MM.1S (cell line): ENCODE measurements around the gene LRRC4B.
"Not testable (repeated sequence)": the region's sequence is repeated elsewhere in the genome, so short reads cannot be mapped to it uniquely, and the experiment has no call there.

Experiments used
- DNase-seq: peaks from one replicate; pipeline ENCODE4 v3.0.0-alpha.2; 2015
- H2AFZ ChIP-seq: fragments of 300-600 bp; sonication (generic); 2 replicates; pipeline ENCODE4 v1.6.0; 2016; ENCODE audit warnings: antibody characterized with exemption, low read length
- H3F3A ChIP-seq: fragments of 300-600 bp; sonication (generic); 2 replicates; pipeline ENCODE4 v1.6.1; 2016; ENCODE audit warnings: mild to moderate bottlenecking, antibody characterized with exemption, low read length, moderate library complexity, mixed read lengths; ENCODE audit not compliant: insufficient read depth
- H3K27ac ChIP-seq: fragments of 300-600 bp; sonication (generic); 2 replicates; pipeline ENCODE4 v1.5.1; 2016; ENCODE audit warnings: mild to moderate bottlenecking, low read length
- H3K27me3 ChIP-seq: fragments of 300-600 bp; sonication (generic); replicated peaks from 2 replicates; pipeline ENCODE4 v1.6.0; 2016; ENCODE audit warnings: low read length; ENCODE audit not compliant: insufficient read depth
- H3K36me3 ChIP-seq: fragments of 300-600 bp; sonication (generic); replicated peaks from 2 replicates; pipeline ENCODE4 v1.6.1; 2016; ENCODE audit warnings: mild to moderate bottlenecking, low read length, mixed read lengths; ENCODE audit not compliant: insufficient read depth
- H3K4me1 ChIP-seq: fragments of 300-600 bp; sonication (generic); 2 replicates; pipeline ENCODE4 v1.6.1; 2016; ENCODE audit warnings: low read length, mixed read lengths
- H3K4me2 ChIP-seq: fragments of 300-600 bp; sonication (generic); 2 replicates; pipeline ENCODE4 v1.6.0; 2016; ENCODE audit warnings: low read depth, low read length
- H3K4me3 ChIP-seq: fragments of 300-600 bp; sonication (generic); 2 replicates; pipeline ENCODE4 v1.5.1; 2016; ENCODE audit warnings: low read length, mixed read lengths
- H3K79me2 ChIP-seq: fragments of 300-600 bp; sonication (generic); 2 replicates; pipeline ENCODE4 v1.6.1; 2016; ENCODE audit warnings: mixed run types, low read length, mixed read lengths
- H3K9ac ChIP-seq: fragments of 300-600 bp; sonication (generic); 2 replicates; pipeline ENCODE4 v1.6.1; 2016; ENCODE audit warnings: low read length, mixed read lengths
- H3K9me2 ChIP-seq: fragments of 300-600 bp; sonication (generic); replicated peaks from 2 replicates; pipeline ENCODE4 v1.6.1; 2016; ENCODE audit warnings: mild to moderate bottlenecking, low read length, mixed read lengths; ENCODE audit not compliant: insufficient read depth
- H3K9me3 ChIP-seq: fragments of 300-600 bp; sonication (generic); replicated peaks from 2 replicates; pipeline ENCODE4 v1.6.1; 2016; ENCODE audit warnings: mild to moderate bottlenecking, low read length, mixed read lengths; ENCODE audit not compliant: insufficient read depth
- H4K20me1 ChIP-seq: fragments of 300-600 bp; sonication (generic); 2 replicates; pipeline ENCODE4 v1.6.1; 2016; ENCODE audit warnings: mild to moderate bottlenecking, low read length, moderate library complexity, mixed read lengths; ENCODE audit not compliant: insufficient read depth
- CTCF ChIP-seq: fragments of 300-600 bp; sonication (generic); IDR thresholded peaks from 2 replicates; pipeline ENCODE4 v1.5.1; 2016; ENCODE audit warnings: antibody characterized with exemption, low read length, mixed read lengths
- EZH2 ChIP-seq: fragments of 300-600 bp; sonication (generic); optimal IDR thresholded peaks from 2 replicates; pipeline ENCODE3; 2017; ENCODE audit warnings: low read depth, mild to moderate bottlenecking, antibody characterized with exemption, low read length, mixed read lengths
- EZH2phosphoT487 ChIP-seq: fragments of 300-600 bp; sonication (generic); IDR thresholded peaks from 2 replicates; pipeline ENCODE4 v1.6.1; 2018; ENCODE audit warnings: antibody characterized with exemption, low read length

Gene LRRC4B, protein sequence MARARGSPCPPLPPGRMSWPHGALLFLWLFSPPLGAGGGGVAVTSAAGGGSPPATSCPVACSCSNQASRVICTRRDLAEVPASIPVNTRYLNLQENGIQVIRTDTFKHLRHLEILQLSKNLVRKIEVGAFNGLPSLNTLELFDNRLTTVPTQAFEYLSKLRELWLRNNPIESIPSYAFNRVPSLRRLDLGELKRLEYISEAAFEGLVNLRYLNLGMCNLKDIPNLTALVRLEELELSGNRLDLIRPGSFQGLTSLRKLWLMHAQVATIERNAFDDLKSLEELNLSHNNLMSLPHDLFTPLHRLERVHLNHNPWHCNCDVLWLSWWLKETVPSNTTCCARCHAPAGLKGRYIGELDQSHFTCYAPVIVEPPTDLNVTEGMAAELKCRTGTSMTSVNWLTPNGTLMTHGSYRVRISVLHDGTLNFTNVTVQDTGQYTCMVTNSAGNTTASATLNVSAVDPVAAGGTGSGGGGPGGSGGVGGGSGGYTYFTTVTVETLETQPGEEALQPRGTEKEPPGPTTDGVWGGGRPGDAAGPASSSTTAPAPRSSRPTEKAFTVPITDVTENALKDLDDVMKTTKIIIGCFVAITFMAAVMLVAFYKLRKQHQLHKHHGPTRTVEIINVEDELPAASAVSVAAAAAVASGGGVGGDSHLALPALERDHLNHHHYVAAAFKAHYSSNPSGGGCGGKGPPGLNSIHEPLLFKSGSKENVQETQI

DNA sequence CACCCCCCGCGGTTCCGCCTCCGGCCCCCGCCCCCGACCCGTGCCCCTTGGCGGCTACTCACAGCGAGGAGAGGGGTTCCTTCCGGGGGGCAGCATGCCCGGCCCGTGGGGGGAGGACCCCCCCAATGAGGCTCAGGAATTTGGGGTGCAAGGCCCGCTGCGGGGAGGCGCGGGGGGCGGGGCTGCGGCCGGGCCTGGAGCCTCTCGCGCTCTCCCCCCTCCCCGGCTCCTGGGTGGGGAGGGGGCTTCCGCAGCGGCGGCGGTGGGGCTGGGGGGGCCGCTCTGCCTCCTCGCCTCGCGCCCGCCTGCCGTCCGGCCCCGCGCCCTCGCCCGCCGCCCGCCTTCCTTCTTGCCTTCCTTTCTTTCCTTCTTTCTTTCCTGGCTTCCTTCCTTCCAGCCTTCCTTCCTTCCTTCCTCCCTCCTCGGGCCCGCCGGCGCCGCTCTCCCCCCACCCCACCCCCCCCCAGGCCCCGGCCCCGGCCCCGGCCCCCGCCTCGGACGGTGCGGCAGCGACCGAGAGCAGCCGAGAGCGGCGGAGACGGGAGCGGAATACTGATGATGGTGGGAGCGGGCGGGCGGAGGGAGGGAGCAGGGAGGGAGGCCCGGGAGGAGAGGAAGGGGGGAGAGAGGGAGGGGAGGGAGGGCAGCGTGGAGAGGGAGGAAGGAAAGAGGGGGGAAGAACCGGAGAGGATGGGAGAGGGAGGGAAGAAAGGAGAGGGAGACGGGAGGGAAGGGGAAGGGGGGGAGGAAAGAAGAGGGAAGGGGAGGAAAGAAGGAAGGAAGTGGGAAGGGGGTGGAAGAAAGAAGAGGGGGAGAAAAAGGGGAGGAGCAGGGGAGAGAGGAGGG is at the start of gene LRRC4B:
Gene LRRC4B, minus strand, starts transcription at position 554 of the 846 bp plus-strand sequence. CDS start 19,597 bp downstream, outside the sequence.
- Histone ChIP-seq H2AFZ (no peak within 1 kb of the TSS), H3K36me3 (no peaks in the 10 kb centered on the region), H3K9ac (no peak within 1 kb of the TSS), H3K27ac (no peak within 1 kb of the TSS), H4K20me1 (no peaks in the 10 kb centered on the region), H3K4me2 (no peak within 1 kb of the TSS), H3K79me2 (no peaks in the 10 kb centered on the region), H3K27me3 (peaks cover 82% of the 10 kb centered on the region), H3K4me3 (no peak within 1 kb of the TSS), H3K4me1 (no peaks in the 10 kb centered on the region), H3K9me2 (no peaks in the 10 kb centered on the region), H3F3A (no peaks in the 10 kb centered on the region), H3K9me3 (no peaks in the 10 kb centered on the region)
- no peak for TF ChIP-seq EZH2phosphoT487
- TF ChIP-seq EZH2, result no peak
- TF ChIP-seq CTCF, result no peak
- DNase-seq, result no peak

GRCh38 chr19:50612504-50613404 is 44.5 kb upstream of the LRRC4B start:
- H3K9me3 ChIP-seq, H3K9me2 ChIP-seq, H3K79me2 ChIP-seq, H3F3A ChIP-seq, H3K27me3 ChIP-seq, H3K36me3 ChIP-seq, H2AFZ ChIP-seq, H4K20me1 ChIP-seq, DNase-seq, H3K27ac ChIP-seq, H3K4me3 ChIP-seq, H3K4me2 ChIP-seq, H3K4me1 ChIP-seq, H3K9ac ChIP-seq: not testable (repeated sequence)

- no peaks in the 10 kb centered on the region for H3K36me3 ChIP-seq
- H3F3A ChIP-seq, result no peaks in the 10 kb centered on the region
- TF ChIP-seq CTCF (peak; percentile 32), EZH2 (no peak)
- no peak overlapping the region for H3K9ac ChIP-seq
- H3K4me3 ChIP-seq, result no peak overlapping the region
- no peaks in the 10 kb centered on the region for H3K9me2 ChIP-seq
- no peaks in the 10 kb centered on the region for H3K79me2 ChIP-seq
- peaks cover 7% of the 10 kb centered on the region; the same call in 1 of the 2 replicates for H3K27me3 ChIP-seq
- H4K20me1 ChIP-seq, result no peaks in the 10 kb centered on the region
- no peak overlapping the region for H3K4me2 ChIP-seq
- peak; percentile 13 for DNase-seq
- no peak overlapping the region for H2AFZ ChIP-seq
- no peak overlapping the region for H3K27ac ChIP-seq
- H3K4me1 ChIP-seq, result no peaks in the 10 kb centered on the region
- H3K9me3 ChIP-seq, result no peaks in the 10 kb centered on the region
Measured at GRCh38 chr19:50607874-50608785, 39.9 kb upstream of the LRRC4B start.
